SH-SY5Y (cell line): ENCODE measurements around the gene TCF12.

Experiments
- GATA2 ChIP-seq: IDR thresholded peaks from 2 replicates; pipeline ENCODE4 v1.6.1; 2011; ENCODE audit warnings: mild to moderate bottlenecking, low read depth, low read length
- GATA3 ChIP-seq: IDR thresholded peaks from 2 replicates; pipeline ENCODE4 v1.6.1; 2011; ENCODE audit warnings: low read depth, mild to moderate bottlenecking, low read length, moderate library complexity

DNA sequence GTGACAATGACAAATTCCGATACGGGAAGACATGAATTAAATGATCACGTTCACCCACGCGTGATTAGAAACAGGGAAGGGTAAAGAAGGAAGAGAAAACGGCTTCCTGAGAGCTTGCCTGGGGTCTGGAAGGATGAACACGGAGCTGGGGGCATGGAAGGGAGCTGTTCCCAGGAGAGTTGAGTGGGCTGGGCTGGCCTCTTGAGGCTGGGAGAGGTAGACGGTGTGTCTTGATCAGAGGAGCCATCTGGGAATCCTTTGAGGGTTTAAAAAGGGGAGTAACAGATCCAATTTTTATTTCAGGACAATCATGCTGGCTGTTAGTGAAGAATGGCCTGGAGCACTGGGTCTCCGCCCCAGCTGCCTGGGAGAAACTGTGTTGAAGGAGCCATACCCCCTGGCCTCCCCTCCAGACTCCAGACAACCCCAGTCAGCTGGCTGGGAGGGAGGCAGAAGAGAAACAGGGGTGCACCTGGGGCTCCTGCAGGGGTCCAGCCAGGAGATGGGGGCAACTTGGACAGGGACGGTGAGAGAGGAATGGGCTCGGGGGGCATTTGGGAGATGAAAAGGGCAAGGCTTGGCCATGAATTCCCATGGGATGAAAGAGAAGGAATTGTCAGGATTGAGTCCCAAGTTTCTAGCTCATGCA, 404.3 kb downstream of the TCF12 start:
- TF ChIP-seq GATA2 (no peak), GATA3 (no peak)
